Measurements from ENCODE around the gene RAP1GDS1. TPM values are rescaled to one million over a fixed set of nuclear protein-coding genes. Genes with fewer than 3 reads are reported as not detected.

The RAP1GDS1 gene
- total and polyA plus RNA-seq, 2 of the 13 experiments (the other 11 are each of a cell fraction or from before 2014, with no cell fraction given), result 19.3 to 42.5 TPM

DNA sequence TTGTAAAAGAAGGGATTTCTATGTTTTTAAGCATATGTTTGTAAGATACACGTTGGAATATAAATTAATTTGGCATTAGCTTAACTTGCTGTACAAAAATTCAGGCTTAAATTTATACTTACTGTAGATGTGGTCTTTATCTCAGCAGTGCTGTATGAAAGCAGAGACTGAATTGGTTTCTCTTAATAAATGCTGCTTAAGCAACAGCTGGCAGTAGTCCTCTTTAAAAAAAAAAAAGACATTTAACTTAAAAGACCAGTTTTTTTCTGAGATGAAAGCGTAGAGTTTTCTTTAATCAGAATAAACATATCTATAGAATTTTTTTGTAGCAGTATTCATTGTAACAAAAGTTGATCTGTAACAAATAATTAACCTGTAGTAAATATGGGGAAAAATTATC is 124.6 kb downstream of the RAP1GDS1 start:
- Histone ChIP-seq H3K4me2 (ENCODE audit: low read depth, low read length) (no peak overlapping the region), H3K79me2 (ENCODE audit: insufficient read depth, low read length) (no peaks in the 10 kb centered on the region), H4K20me1 (ENCODE audit: insufficient read depth, low read length) (no peaks in the 10 kb centered on the region), H2AFZ (ENCODE audit: low read length) (no peak overlapping the region), H3K27me3 (ENCODE audit: control insufficient read depth in 1 of 2, insufficient read depth in 2 of 2, low read length in 2 of 2) (no peaks in the 10 kb centered on the region), H3K9ac (ENCODE audit: insufficient read depth, low read depth, low read length) (no peak overlapping the region), H3K4me1 (ENCODE audit: insufficient read depth, low read length) (no peaks in the 10 kb centered on the region), H3K4me3 (replicated peaks in 1 of 3; ENCODE audit: insufficient read depth in 1 of 3, low read depth in 2 of 3, low read length in 3 of 3) (no peak overlapping the region), H3K27ac (ENCODE audit: extremely low read length, insufficient read depth, low read length) (no peak overlapping the region), H3K9me3 (ENCODE audit: low read length) (no peaks in the 10 kb centered on the region), H3K36me3 (replicated peaks in 1 of 2; ENCODE audit: control insufficient read depth in 1 of 2, insufficient read depth in 2 of 2, low read length in 2 of 2) (no peaks in the 10 kb centered on the region)
- ChIA-PET CTCF (ENCODE audit: low intra/inter-chr PET ratio, low total read pairs) (no interaction called here), POLR2A (no interaction called here)
- TF ChIP-seq TBX2 (CRISPR knock-in tag; IDR thresholded peaks at IDR 0.05; ENCODE audit: borderline replicate concordance), result no peak
- no peak for TF ChIP-seq CENPT (CRISPR knock-in tag; IDR thresholded peaks at IDR 0.05; ENCODE audit: low read depth)
- no peak for TF ChIP-seq SNAPC2 (CRISPR knock-in tag; IDR thresholded peaks at IDR 0.05)
- TF ChIP-seq, protein P1, sequence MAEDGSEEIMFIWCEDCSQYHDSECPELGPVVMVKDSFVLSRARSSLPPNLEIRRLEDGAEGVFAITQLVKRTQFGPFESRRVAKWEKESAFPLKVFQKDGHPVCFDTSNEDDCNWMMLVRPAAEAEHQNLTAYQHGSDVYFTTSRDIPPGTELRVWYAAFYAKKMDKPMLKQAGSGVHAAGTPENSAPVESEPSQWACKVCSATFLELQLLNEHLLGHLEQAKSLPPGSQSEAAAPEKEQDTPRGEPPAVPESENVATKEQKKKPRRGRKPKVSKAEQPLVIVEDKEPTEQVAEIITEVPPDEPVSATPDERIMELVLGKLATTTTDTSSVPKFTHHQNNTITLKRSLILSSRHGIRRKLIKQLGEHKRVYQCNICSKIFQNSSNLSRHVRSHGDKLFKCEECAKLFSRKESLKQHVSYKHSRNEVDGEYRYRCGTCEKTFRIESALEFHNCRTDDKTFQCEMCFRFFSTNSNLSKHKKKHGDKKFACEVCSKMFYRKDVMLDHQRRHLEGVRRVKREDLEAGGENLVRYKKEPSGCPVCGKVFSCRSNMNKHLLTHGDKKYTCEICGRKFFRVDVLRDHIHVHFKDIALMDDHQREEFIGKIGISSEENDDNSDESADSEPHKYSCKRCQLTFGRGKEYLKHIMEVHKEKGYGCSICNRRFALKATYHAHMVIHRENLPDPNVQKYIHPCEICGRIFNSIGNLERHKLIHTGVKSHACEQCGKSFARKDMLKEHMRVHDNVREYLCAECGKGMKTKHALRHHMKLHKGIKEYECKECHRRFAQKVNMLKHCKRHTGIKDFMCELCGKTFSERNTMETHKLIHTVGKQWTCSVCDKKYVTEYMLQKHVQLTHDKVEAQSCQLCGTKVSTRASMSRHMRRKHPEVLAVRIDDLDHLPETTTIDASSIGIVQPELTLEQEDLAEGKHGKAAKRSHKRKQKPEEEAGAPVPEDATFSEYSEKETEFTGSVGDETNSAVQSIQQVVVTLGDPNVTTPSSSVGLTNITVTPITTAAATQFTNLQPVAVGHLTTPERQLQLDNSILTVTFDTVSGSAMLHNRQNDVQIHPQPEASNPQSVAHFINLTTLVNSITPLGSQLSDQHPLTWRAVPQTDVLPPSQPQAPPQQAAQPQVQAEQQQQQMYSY (CRISPR knock-in tag; IDR thresholded peaks at IDR 0.05), result no peak
- TF ChIP-seq TBL1XR1 (IDR thresholded peaks at IDR 0.05; ENCODE audit: borderline replicate concordance, low read length, partially characterized antibody), result no peak
- TF ChIP-seq BRD4 (CRISPR knock-in tag; IDR thresholded peaks at IDR 0.05), result no peak
- no peak for DNase-seq (ENCODE audit: low spot score)
- WGBS (ENCODE audit: low lambda C conversion rate), result 96% methylated on average over 2 of the region's 2 CpGs
- no peak for ATAC-seq
- no peak for FAIRE-seq
- intact Hi-C loops (cut with micrococcal nuclease; ENCODE audit: unreplicated experiment) (no loop called here), in situ Hi-C loops (cut with HindIII; ENCODE audit: extremely low pct_ligation_motif_present, low pct_unique_long_range_greater_than_20kb) (no loop called here)
- no TSS peak for BruUV-seq (replicated peaks)

Data from HepG2 (cell line).